Epithelial cell of proximal tubule (primary cell): ENCODE measurements around the gene CLIC3. TPM values are rescaled to one million over a fixed set of nuclear protein-coding genes. Genes with fewer than 3 reads are reported as not detected.

Experiments used
- DNase-seq: peaks from one replicate; pipeline ENCODE4 v3.0.0-alpha.2; 2011; ENCODE audit warnings: low read depth
- H3K4me3 ChIP-seq: 2 replicates; pipeline ENCODE4 v1.5.1; 2011; ENCODE audit warnings: low read depth, mild to moderate bottlenecking, low read length
- CTCF ChIP-seq: conservative IDR thresholded peaks from 2 replicates; pipeline ENCODE4 v1.5.1; 2012; ENCODE audit warnings: low read depth, mild to moderate bottlenecking, low read length
- total RNA-seq: library from RNA; depleted of rRNA; stranded (reverse); fragments of >200 nt; gene quantifications from 2 replicates; pipeline ENCODE4 v1.2.3, GENCODE V29; 2015

CLIC3 gene
- total RNA-seq, 1 donor from 2014 or later = 2.4 TPM

GRCh38 chr9:136969774-136970173 is 26.6 kb downstream of the CLIC3 start:
- TF ChIP-seq CTCF = no peak
- H3K4me3 ChIP-seq = no peak overlapping the region
- DNase-seq = no peak

GRCh38 chr9:136969150-136969549 is 27.2 kb downstream of the CLIC3 start:
- no peak overlapping the region for H3K4me3 ChIP-seq
- DNase-seq = no peak
- no peak for TF ChIP-seq CTCF

GRCh38 chr9:136968333-136969127 is 27.8 kb downstream of the CLIC3 start:
- no peak overlapping the region for H3K4me3 ChIP-seq
- TF ChIP-seq CTCF = no peak
- DNase-seq = no peak

GRCh38 chr9:136965771-136966484 is 30.4 kb downstream of the CLIC3 start:
- TF ChIP-seq CTCF = no peak

GRCh38 chr9:136964833-136965422 is 31.4 kb downstream of the CLIC3 start:
- TF ChIP-seq CTCF = no peak
- no peak overlapping the region for H3K4me3 ChIP-seq
- DNase-seq = no peak

More at GRCh38 chr9:136965771-136966484, 30.4 kb downstream of the CLIC3 start:
- no peak for DNase-seq
- H3K4me3 ChIP-seq = no peak overlapping the region

GRCh38 chr9:136964171-136964689 is 32.1 kb downstream of the CLIC3 start:
- TF ChIP-seq CTCF = no peak
- no peak for DNase-seq
- H3K4me3 ChIP-seq = no peak overlapping the region
